Measurements from ENCODE around the gene LAMC3.

Gene LAMC3

DNA sequence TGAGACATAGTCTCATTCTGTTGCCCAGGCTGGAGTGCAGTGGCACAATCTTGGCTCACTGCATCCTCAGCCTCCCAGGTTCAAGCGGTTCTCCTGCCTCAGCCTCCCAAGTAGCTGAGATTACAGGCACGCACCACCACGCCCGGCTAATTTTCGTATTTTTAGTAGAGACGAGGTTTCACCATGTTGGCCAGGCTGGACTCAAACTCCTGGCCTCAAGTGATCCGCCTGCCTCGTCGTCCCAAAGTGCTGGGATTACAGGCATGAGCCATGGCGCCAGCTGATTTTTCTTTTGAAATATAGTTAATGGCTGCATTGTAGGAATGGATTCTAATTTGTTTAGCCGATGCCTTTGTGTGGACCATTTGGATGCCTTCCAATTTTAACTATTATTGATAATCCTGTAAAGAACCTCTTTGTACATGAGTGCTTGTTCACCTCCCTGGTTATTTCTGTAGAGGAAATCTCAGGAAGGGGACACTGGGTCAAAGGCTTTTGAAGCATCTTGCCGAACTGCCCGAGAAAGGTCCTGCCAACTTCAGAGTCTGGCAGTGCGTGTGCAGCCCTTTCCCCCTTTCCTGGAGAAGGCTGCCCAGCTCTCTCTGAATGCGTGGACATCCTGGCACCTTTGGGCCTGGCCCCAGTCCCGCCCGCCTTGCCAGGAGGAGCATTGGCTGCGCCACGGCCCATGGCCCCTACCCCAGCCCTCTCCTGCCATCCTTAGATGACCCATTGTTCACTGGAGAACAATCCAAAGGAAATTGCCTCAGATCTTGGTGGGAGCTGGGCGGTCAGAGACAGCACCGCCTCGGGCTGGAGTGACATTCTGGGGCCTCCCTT is 107.5 kb downstream of the LAMC3 start:
- ChIA-PET POLR2A (no interaction called here), CTCF (no interaction called here)
- no peak overlapping the region for H3K4me3 ChIP-seq (ENCODE audit: low read depth, low read length)
- no peak for DNase-seq (ENCODE audit: low read depth, low spot score)
- TF ChIP-seq, protein P1, sequence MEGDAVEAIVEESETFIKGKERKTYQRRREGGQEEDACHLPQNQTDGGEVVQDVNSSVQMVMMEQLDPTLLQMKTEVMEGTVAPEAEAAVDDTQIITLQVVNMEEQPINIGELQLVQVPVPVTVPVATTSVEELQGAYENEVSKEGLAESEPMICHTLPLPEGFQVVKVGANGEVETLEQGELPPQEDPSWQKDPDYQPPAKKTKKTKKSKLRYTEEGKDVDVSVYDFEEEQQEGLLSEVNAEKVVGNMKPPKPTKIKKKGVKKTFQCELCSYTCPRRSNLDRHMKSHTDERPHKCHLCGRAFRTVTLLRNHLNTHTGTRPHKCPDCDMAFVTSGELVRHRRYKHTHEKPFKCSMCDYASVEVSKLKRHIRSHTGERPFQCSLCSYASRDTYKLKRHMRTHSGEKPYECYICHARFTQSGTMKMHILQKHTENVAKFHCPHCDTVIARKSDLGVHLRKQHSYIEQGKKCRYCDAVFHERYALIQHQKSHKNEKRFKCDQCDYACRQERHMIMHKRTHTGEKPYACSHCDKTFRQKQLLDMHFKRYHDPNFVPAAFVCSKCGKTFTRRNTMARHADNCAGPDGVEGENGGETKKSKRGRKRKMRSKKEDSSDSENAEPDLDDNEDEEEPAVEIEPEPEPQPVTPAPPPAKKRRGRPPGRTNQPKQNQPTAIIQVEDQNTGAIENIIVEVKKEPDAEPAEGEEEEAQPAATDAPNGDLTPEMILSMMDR (IDR thresholded peaks at IDR 0.05; ENCODE audit: insufficient read depth, low read length, missing control alignments) = no peak

DNA sequence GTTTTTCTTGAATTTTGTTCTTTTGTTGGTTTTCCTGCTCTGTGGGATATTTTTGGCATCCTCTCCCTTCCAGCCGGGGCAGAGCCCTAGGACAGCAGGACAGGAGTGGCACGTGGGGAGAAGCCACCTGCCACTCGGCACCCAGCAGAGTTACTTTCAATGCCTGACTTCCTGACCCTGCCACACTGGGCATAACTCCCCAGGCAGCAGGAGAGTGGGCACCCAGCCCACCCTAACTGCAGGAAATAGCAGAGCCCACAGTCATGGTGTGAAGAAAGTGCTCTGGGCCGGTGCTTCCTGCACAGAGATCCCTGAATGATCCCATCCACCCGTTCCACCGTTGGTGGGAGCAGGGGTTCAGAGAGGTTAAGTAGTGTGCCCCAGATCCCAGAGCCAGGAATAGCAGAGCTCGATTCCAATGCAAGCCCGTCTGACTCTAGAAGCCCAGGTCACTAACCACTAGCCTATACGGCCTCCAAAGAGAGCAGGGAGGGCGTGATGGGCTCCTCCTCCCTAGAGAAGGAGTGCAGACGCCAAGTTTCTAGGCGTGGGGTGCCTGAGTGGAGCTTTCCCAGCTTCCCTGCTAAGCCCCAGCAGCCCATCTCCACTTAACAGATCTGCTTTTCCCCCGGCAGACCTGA is 108.3 kb downstream of the LAMC3 start:
- TF ChIP-seq, protein P1 (IDR thresholded peaks at IDR 0.05; ENCODE audit: insufficient read depth, low read length, missing control alignments) = no peak
- POLR2A ChIA-PET = no interaction called here
- no peak overlapping the region for H3K4me3 ChIP-seq (ENCODE audit: low read depth, low read length)
- CTCF ChIA-PET = no interaction called here
- DNase-seq (ENCODE audit: low read depth, low spot score) = no peak

DNA sequence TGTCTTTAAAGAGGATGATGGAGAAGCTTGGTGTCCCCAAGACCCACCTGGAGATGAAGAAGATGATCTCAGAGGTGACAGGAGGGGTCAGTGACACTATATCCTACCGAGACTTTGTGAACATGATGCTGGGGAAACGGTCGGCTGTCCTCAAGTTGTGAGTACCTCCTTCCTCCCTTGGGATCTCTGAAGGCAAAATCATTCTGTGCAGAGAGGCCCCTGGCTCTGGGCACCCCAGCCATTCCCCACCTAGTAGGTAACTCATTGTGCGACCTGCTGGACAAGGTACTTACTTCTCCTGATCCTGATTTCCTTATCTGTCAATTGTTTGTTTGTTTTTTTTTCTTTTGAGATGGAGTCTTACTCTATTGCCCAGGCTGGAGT is 108.8 kb downstream of the LAMC3 start:
- no peak overlapping the region for H3K4me3 ChIP-seq (ENCODE audit: low read depth, low read length)
- ChIA-PET CTCF (no interaction called here), POLR2A (no interaction called here)

DNA sequence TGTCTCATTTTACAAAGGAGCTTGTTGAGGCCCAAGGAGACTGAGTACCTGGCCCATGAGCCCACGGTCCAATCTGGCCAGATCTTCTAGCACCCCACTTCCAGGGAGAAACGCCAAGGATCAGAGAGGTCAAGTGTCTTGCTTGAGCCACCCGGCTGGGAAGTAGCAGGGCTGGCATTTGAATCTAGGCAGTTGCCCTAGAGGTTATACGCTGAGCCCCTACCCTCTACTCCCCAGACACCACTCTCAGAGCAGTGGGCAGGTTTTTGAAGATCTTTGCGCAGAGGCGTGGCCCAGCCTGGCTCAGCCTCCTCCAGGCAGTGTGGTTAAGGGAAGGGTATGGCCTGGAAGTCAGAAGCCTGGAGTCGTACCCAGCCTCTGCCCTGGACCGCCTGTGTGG is 110.6 kb downstream of the LAMC3 start:
- TF ChIP-seq, protein P1 (IDR thresholded peaks at IDR 0.05; ENCODE audit: insufficient read depth, low read length, missing control alignments) = no peak
- POLR2A ChIA-PET = no interaction called here

More for the DNA sequence above, 108.8 kb downstream of the LAMC3 start:
- no peak for DNase-seq (ENCODE audit: low read depth, low spot score)
- TF ChIP-seq, protein P1 (IDR thresholded peaks at IDR 0.05; ENCODE audit: insufficient read depth, low read length, missing control alignments) = no peak

DNA sequence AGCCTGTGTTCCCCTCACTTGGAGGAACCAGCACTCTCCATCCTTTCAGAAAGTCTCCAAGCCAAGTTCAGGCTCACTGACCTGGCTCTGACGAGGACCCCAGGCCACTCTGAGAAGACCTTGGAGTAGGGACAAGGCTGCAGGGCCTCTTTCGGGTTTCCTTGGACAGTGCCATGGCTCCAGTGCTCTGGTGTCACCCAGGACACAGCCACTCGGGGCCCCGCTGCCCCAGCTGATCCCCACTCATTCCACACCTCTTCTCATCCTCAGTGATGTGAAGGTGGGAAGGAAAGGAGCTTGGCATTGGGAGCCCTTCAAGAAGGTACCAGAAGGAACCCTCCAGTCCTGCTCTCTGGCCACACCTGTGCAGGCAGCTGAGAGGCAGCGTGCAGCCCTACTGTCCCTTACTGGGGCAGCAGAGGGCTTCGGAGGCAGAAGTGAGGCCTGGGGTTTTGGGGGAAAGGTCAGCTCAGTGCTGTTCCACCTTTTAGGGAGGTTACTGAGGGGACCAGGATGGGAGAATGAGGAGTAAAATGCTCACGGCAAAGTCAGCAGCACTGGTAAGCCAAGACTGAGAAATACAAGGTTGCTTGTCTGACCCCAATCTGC is 111.8 kb downstream of the LAMC3 start:
- POLR2A ChIA-PET = no interaction called here
- TF ChIP-seq, protein P1 (IDR thresholded peaks at IDR 0.05; ENCODE audit: insufficient read depth, low read length, missing control alignments) = no peak

More for the DNA sequence above, 110.6 kb downstream of the LAMC3 start:
- no peak overlapping the region for H3K4me3 ChIP-seq (ENCODE audit: low read depth, low read length)
- CTCF ChIA-PET = no interaction called here
- DNase-seq (ENCODE audit: low read depth, low spot score) = no peak

DNA sequence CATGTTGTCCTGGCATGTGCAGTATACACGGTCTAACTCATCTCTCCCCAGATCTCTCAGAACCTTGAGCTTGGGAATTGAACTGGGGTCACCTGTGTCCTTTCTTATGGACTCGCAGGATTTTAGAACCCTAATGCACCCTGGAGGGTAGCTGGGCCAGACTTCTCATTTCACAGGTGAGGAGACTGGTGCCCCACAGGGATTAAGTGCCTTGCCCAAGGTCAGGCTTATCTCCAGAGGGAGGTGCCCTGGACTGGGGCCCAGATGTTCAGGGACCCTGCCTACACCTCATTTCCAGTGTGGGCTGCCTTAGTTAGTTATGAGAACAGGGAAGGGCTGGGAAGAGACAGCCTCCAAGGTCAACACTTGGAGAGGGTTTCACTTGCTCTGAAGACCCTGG is 112.4 kb downstream of the LAMC3 start:
- CTCF ChIA-PET = no interaction called here
- no peak overlapping the region for H3K4me3 ChIP-seq (ENCODE audit: low read depth, low read length)
- no peak for DNase-seq (ENCODE audit: low read depth, low spot score)
- TF ChIP-seq, protein P1 (IDR thresholded peaks at IDR 0.05; ENCODE audit: insufficient read depth, low read length, missing control alignments) = no peak
- POLR2A ChIA-PET = no interaction called here

More for the DNA sequence above, 111.8 kb downstream of the LAMC3 start:
- DNase-seq (ENCODE audit: low read depth, low spot score) = no peak
- H3K4me3 ChIP-seq (ENCODE audit: low read depth, low read length) = no peak overlapping the region
- CTCF ChIA-PET = no interaction called here
